ENCODE data around the gene DLG2.

- TF ChIP-seq EP300 (IDR thresholded peaks at IDR 0.05) (no peak), POLR2A (IDR thresholded peaks at IDR 0.05) (no peak), CTCF (IDR thresholded peaks at IDR 0.05) (no peak)
Measured at GRCh38 chr11:84194696-84195095, 1432.4 kb downstream of the DLG2 start.
